BE2C (cell line): Measurements from ENCODE around the gene GPX5.
A peak's percentile ranks its signal among the peaks of the same experiment; 100 is the strongest.
"Not testable (repeated sequence)": the region's sequence is repeated elsewhere in the genome, so short reads cannot be mapped to it uniquely, and the experiment has no call there.

Experiments
- DNase-seq: peaks from one replicate; pipeline ENCODE4 v3.0.0-alpha.2; 2020
- H3K27me3 ChIP-seq: fragments of 250-450 bp; sonication (Bioruptor Pico); 2 replicates; pipeline ENCODE4 v1.5.1; 2020; ENCODE audit warnings: mild to moderate bottlenecking
- H3K36me3 ChIP-seq: fragments of 250-450 bp; sonication (Bioruptor Pico); 2 replicates; pipeline ENCODE4 v1.5.1; 2020; ENCODE audit warnings: mild to moderate bottlenecking
- H3K4me1 ChIP-seq: fragments of 250-450 bp; sonication (Bioruptor Pico); 2 replicates; pipeline ENCODE4 v1.5.1; 2020
- H3K4me3 ChIP-seq: 2 replicates; pipeline ENCODE4 v1.5.1; 2011; ENCODE audit warnings: low read depth, low read length
- H3K9me3 ChIP-seq: fragments of 250-450 bp; sonication (Bioruptor Pico); 2 replicates; pipeline ENCODE4 v1.5.1; 2020
- TF ChIP-seq, protein P1 (sequence below): IDR thresholded peaks from 2 replicates; pipeline ENCODE4 v1.5.1; 2012; ENCODE audit warnings: mild to moderate bottlenecking, low read depth, low read length

The GPX5 gene

DNA sequence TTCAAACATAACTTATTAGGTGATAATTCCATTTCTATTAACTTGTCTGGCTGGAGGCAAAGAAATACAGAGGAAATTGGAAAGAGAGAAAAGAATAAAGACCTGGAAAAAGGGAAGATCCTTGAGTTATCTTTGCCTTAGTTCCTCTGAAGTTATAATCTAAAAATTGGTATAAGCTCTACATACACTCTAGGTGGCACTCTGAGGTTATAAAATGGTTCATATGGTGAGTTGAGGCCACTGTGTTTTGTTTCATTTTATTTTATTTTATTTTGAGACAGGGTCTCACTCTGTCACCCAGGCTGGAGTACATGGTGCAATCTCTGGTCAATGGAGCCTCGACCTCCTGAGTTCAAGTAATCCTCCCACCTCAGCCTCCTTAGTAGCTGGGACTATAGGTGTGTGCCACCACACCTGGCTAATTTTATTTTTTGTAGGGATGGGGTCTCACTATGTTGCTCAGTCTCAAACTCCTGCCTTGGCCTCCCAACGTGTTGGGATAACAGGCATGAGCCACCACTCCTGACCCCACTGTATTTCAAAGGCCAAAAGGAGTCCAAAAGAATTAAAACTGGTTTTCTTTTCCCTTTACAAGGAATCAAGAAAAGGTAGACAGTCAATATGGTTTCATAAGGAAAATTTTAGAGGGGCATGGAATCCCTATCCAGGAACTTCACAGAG is 29.4 kb upstream of the GPX5 start:
- H3K9me3 ChIP-seq, result no peaks in the 10 kb centered on the region
- H3K4me3 ChIP-seq, result no peak overlapping the region
- H3K36me3 ChIP-seq, result no peaks in the 10 kb centered on the region
- no peak for DNase-seq
- TF ChIP-seq, protein P1, sequence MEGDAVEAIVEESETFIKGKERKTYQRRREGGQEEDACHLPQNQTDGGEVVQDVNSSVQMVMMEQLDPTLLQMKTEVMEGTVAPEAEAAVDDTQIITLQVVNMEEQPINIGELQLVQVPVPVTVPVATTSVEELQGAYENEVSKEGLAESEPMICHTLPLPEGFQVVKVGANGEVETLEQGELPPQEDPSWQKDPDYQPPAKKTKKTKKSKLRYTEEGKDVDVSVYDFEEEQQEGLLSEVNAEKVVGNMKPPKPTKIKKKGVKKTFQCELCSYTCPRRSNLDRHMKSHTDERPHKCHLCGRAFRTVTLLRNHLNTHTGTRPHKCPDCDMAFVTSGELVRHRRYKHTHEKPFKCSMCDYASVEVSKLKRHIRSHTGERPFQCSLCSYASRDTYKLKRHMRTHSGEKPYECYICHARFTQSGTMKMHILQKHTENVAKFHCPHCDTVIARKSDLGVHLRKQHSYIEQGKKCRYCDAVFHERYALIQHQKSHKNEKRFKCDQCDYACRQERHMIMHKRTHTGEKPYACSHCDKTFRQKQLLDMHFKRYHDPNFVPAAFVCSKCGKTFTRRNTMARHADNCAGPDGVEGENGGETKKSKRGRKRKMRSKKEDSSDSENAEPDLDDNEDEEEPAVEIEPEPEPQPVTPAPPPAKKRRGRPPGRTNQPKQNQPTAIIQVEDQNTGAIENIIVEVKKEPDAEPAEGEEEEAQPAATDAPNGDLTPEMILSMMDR, result peak; percentile 29; the same call in 1 of the 2 replicates
- no peaks in the 10 kb centered on the region for H3K4me1 ChIP-seq
- no peaks in the 10 kb centered on the region for H3K27me3 ChIP-seq

DNA sequence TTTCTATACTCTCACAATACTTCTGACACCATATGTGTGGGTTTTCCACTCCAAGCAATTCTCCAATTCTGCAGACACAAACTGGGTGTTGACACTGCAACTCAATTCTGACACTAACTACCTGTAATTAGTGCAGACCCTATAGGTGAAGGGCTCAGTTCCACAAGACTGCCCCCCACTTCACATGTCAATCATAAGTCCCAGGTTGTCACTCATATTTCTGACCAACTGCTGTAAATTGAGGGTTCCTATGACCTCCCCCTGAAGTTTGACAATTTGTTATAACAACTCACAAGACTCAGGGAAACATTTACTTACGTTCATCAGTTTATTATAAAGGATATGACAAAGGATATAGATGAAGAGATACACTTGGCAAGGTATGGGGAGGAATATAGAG is 28.4 kb upstream of the GPX5 start:
- Histone ChIP-seq H3K27me3 (no peaks in the 10 kb centered on the region), H3K9me3 (no peaks in the 10 kb centered on the region), H3K4me3 (no peak overlapping the region), H3K36me3 (no peaks in the 10 kb centered on the region), H3K4me1 (no peaks in the 10 kb centered on the region)
- no peak for DNase-seq
- TF ChIP-seq, protein P1, result no peak

DNA sequence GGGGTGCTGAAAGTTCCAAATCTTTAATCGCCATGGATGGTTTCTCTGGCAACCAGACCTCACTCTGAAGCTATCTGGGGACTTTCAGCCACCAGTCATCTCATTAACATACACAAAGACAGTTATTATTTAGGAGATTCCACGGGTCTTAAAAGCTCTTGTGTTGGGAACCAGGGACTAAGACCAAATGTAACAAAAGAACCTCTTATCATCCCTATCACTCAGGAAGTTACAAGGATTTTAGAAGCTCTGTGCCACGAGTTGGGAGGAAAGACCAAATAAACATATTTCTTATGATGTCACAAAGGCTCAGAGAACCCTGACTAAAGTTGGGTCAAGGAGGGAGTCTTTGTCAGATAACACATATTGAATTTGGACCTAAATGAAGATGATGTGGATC is 27.8 kb upstream of the GPX5 start:
- H3K27me3 ChIP-seq, result no peaks in the 10 kb centered on the region
- DNase-seq, result no peak

DNA sequence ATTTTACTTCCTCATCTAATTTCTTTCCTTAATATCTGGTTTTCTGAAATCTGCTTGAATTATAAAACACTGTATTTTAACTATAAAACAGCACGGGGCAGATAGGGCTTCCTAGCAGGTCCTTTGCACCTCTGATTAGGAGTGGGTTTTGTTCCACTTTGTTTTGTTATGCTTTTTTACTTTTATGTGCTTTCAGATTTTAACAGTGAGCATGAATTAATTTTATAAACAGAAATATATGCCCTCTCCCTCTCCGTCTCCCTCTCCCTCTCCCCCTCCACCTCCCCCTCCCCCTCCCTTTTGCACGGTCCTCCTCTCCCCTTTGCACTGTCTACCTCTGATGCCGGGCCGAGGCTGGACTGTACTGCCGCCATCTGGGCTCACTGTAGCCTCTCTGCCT is 24.4 kb upstream of the GPX5 start:
- H3K36me3 ChIP-seq, result no peaks in the 10 kb centered on the region
- no peak for DNase-seq
- no peaks in the 10 kb centered on the region for H3K4me1 ChIP-seq
- no peak overlapping the region for H3K4me3 ChIP-seq
- H3K27me3 ChIP-seq, result peaks cover 22% of the 10 kb centered on the region
- TF ChIP-seq, protein P1, result no peak
- no peaks in the 10 kb centered on the region for H3K9me3 ChIP-seq

More for the DNA sequence above, 27.8 kb upstream of the GPX5 start:
- Histone ChIP-seq H3K4me3 (no peak overlapping the region), H3K4me1 (no peaks in the 10 kb centered on the region), H3K36me3 (no peaks in the 10 kb centered on the region), H3K9me3 (no peaks in the 10 kb centered on the region)
- TF ChIP-seq, protein P1, result no peak

DNA sequence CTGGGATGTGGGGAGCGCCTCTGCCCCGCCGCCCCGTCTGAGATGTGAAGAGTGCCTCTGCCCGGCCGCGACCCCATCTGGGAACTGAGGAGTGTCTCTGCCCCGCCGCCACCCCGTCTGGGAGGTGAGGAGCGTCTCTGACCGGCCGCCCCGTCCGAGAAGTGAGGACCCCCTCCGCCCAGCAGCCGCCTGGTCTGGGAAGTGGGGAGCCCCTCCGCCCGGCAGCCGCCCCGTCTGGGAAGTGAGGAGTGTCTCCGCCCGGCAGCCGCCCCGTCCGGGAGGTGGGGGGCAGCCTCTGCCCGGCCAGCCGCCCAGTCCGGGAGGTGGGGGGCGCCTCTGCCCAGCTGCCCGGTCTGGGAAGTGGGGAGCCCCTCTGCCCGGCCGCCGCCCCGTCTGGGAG is 23.5 kb upstream of the GPX5 start:
- DNase-seq, H3K9me3 ChIP-seq, H3K36me3 ChIP-seq, H3K4me3 ChIP-seq, H3K4me1 ChIP-seq: not testable (repeated sequence)
- H3K27me3 ChIP-seq, result peaks cover 22% of the 10 kb centered on the region

DNA sequence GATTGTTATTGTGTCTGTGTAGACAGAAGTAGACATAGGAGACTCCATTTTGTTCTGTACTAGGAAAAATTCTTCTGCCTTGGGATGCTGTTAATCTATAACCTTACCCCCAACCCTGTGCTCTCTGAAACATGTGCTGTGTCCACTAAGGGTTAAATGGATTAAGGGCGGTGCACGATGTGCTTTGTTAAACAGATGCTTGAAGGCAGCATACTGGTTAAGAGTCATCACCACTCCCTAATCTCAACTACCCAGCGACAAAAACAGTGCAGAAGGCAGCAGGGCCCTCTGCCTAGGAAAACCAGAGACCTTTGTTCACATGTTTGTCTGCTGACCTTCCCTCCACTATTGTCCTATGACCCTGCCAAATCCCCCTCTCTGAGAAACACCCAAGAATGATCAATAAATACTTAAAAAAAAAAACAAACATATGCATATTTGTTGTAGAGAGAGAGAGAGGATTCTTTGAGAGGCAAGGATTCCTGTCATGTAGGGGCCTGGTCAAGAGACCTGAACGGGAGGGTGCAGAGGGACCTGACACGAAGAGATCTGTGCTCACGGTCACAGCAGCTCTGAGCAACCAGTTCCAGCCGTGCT is 22.9 kb upstream of the GPX5 start:
- H3K4me3 ChIP-seq, H3K9me3 ChIP-seq, DNase-seq, H3K36me3 ChIP-seq, H3K4me1 ChIP-seq: not testable (repeated sequence)
- H3K27me3 ChIP-seq, result peaks cover 22% of the 10 kb centered on the region

DNA sequence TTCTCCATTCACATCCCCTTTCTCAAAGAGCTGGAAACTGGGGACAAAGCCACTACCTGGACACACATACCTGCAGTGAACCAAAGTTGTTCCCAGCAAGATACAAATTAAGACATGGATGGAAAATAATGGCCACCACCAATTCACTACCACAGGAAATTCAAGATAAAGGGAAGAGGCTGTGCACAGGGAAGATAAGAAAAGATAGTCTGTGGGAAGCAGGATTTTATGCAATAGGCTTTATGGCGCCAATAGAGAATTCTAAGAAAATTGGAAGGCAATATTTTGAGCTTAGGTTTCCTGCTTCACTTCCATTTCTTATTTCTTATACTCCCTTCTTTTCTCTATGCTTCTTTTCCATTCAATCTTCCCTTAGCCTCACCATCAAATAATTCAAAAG is 19.9 kb upstream of the GPX5 start:
- no peaks in the 10 kb centered on the region for H3K36me3 ChIP-seq
- H3K4me1 ChIP-seq, result no peaks in the 10 kb centered on the region
- H3K9me3 ChIP-seq, result no peaks in the 10 kb centered on the region
- no peak overlapping the region for H3K4me3 ChIP-seq
- TF ChIP-seq, protein P1, result no peak
- H3K27me3 ChIP-seq, result peaks cover 22% of the 10 kb centered on the region
- DNase-seq, result no peak
